ENCODE measurements around the gene ZEB1.

The ZEB1 gene

GRCh38 chr10:31515819-31516402, 196.9 kb downstream of the ZEB1 start:
- TF ChIP-seq CTCF (IDR thresholded peaks at IDR 0.05; ENCODE audit: insufficient read depth, low read length, poor library complexity, severe bottlenecking) (no peak), EZH2phosphoT487 (conservative IDR thresholded peaks at IDR 0.05; ENCODE audit: low read length) (no peak)
- Histone ChIP-seq H2AFZ (ENCODE audit: low read depth, low read length, severe bottlenecking) (no peak overlapping the region), H3F3A (ENCODE audit: insufficient read depth) (no peaks in the 10 kb centered on the region), H3K36me3 (ENCODE audit: low read length) (peaks cover 11% of the 10 kb centered on the region; the same call in 1 of the 2 replicates), H3K9me3 (ENCODE audit: insufficient read depth, low read length) (no peaks in the 10 kb centered on the region), H3K27ac (ENCODE audit: low read depth, low read length) (no peak overlapping the region), H3K9me2 (replicated peaks; ENCODE audit: insufficient read depth, low read length) (no peaks in the 10 kb centered on the region), H3K27me3 (ENCODE audit: low read length) (no peaks in the 10 kb centered on the region), H3K9ac (ENCODE audit: low read length) (no peak overlapping the region), H3K4me2 (ENCODE audit: low read depth, low read length, poor library complexity, severe bottlenecking) (no peak overlapping the region), H3K4me3 (ENCODE audit: insufficient read depth, low read length, poor library complexity, severe bottlenecking) (no peak overlapping the region), H3K79me2 (ENCODE audit: insufficient read depth, low read length) (no peaks in the 10 kb centered on the region), H4K20me1 (ENCODE audit: low read depth, low read length) (no peaks in the 10 kb centered on the region)

GRCh38 chr10:31520986-31521831, 202.2 kb downstream of the ZEB1 start:
- H3K36me3 ChIP-seq (ENCODE audit: low read length) = peaks cover 3% of the 10 kb centered on the region; the same call in 1 of the 2 replicates
- H3K4me3 ChIP-seq (ENCODE audit: insufficient read depth, low read length, poor library complexity, severe bottlenecking) = no peak overlapping the region
- no peaks in the 10 kb centered on the region for H3K9me2 ChIP-seq (replicated peaks; ENCODE audit: insufficient read depth, low read length)
- H3K9me3 ChIP-seq (ENCODE audit: insufficient read depth, low read length) = no peaks in the 10 kb centered on the region
- no peak overlapping the region for H2AFZ ChIP-seq (ENCODE audit: low read depth, low read length, severe bottlenecking)
- H3K27me3 ChIP-seq (ENCODE audit: low read length) = no peaks in the 10 kb centered on the region
- no peak overlapping the region for H3K4me2 ChIP-seq (ENCODE audit: low read depth, low read length, poor library complexity, severe bottlenecking)
- TF ChIP-seq EZH2phosphoT487 (conservative IDR thresholded peaks at IDR 0.05; ENCODE audit: low read length) (no peak), CTCF (IDR thresholded peaks at IDR 0.05; ENCODE audit: insufficient read depth, low read length, poor library complexity, severe bottlenecking) (no peak)
- no peak overlapping the region for H3K27ac ChIP-seq (ENCODE audit: low read depth, low read length)
- no peaks in the 10 kb centered on the region for H3F3A ChIP-seq (ENCODE audit: insufficient read depth)
- H3K79me2 ChIP-seq (ENCODE audit: insufficient read depth, low read length) = no peaks in the 10 kb centered on the region
- no peaks in the 10 kb centered on the region for H4K20me1 ChIP-seq (ENCODE audit: low read depth, low read length)
- H3K9ac ChIP-seq (ENCODE audit: low read length) = no peak overlapping the region

- Histone ChIP-seq H3K9ac (ENCODE audit: low read length) (no peak overlapping the region), H3K36me3 (ENCODE audit: low read length) (peaks cover 3% of the 10 kb centered on the region; the same call in 1 of the 2 replicates), H4K20me1 (ENCODE audit: low read depth, low read length) (no peaks in the 10 kb centered on the region), H3K4me2 (ENCODE audit: low read depth, low read length, poor library complexity, severe bottlenecking) (no peak overlapping the region), H3K27ac (ENCODE audit: low read depth, low read length) (no peak overlapping the region), H3K4me3 (ENCODE audit: insufficient read depth, low read length, poor library complexity, severe bottlenecking) (no peak overlapping the region), H3K27me3 (ENCODE audit: low read length) (no peaks in the 10 kb centered on the region), H3F3A (ENCODE audit: insufficient read depth) (no peaks in the 10 kb centered on the region), H3K79me2 (ENCODE audit: insufficient read depth, low read length) (no peaks in the 10 kb centered on the region), H2AFZ (ENCODE audit: low read depth, low read length, severe bottlenecking) (no peak overlapping the region), H3K9me2 (replicated peaks; ENCODE audit: insufficient read depth, low read length) (no peaks in the 10 kb centered on the region), H3K9me3 (ENCODE audit: insufficient read depth, low read length) (no peaks in the 10 kb centered on the region)
- TF ChIP-seq EZH2phosphoT487 (conservative IDR thresholded peaks at IDR 0.05; ENCODE audit: low read length) (no peak), CTCF (IDR thresholded peaks at IDR 0.05; ENCODE audit: insufficient read depth, low read length, poor library complexity, severe bottlenecking) (no peak)
Measured at GRCh38 chr10:31522820-31523219, 203.8 kb downstream of the ZEB1 start.
